NCI-H2107 (cell line): ENCODE data around the gene PIK3AP1.
"Not testable (repeated sequence)": the region's sequence is repeated elsewhere in the genome, so short reads cannot be mapped to it uniquely, and the experiment has no call there.

Experiments used
- DNase-seq: peaks from one replicate; lab custom pipeline; 2025; lab: John Stamatoyannopoulos, UW

Gene PIK3AP1

GRCh38 chr10:96696845-96697425 lies 23.4 kb downstream of the PIK3AP1 start:
- DNase-seq, result no peak

- no peak for DNase-seq
Observed at GRCh38 chr10:96695975-96696634, 24.2 kb downstream of the PIK3AP1 start.

- DNase-seq, result no peak
Observed at GRCh38 chr10:96695366-96695765, 24.9 kb downstream of the PIK3AP1 start.

GRCh38 chr10:96693431-96693830 lies 26.9 kb downstream of the PIK3AP1 start:
- DNase-seq, result no peak

GRCh38 chr10:96692427-96692826 lies 27.9 kb downstream of the PIK3AP1 start:
- no peak for DNase-seq

- DNase-seq, result no peak
Observed at GRCh38 chr10:96691761-96692160, 28.6 kb downstream of the PIK3AP1 start.

- DNase-seq, result no peak
Observed at GRCh38 chr10:96690755-96691730, 29.3 kb downstream of the PIK3AP1 start.

- DNase-seq, result no peak
Observed at GRCh38 chr10:96688789-96689188, 31.5 kb downstream of the PIK3AP1 start.

- no peak for DNase-seq
Observed at GRCh38 chr10:96687317-96688012, 32.8 kb downstream of the PIK3AP1 start.

GRCh38 chr10:96686514-96686913 lies 33.8 kb downstream of the PIK3AP1 start:
- DNase-seq, result no peak

- DNase-seq, result no peak
Observed at GRCh38 chr10:96685306-96685705, 35.0 kb downstream of the PIK3AP1 start.

- DNase-seq, result no peak
Observed at GRCh38 chr10:96684826-96685225, 35.5 kb downstream of the PIK3AP1 start.

- no peak for DNase-seq
Observed at GRCh38 chr10:96683710-96684109, 36.6 kb downstream of the PIK3AP1 start.

GRCh38 chr10:96683065-96683464 lies 37.2 kb downstream of the PIK3AP1 start:
- no peak for DNase-seq

GRCh38 chr10:96681524-96681923 lies 38.8 kb downstream of the PIK3AP1 start:
- DNase-seq, result no peak

- DNase-seq, result not testable (repeated sequence)
Observed at GRCh38 chr10:96680463-96680862, 39.9 kb downstream of the PIK3AP1 start.

GRCh38 chr10:96678725-96679124 lies 41.6 kb downstream of the PIK3AP1 start:
- DNase-seq, result no peak

GRCh38 chr10:96676272-96677112 lies 43.8 kb downstream of the PIK3AP1 start:
- DNase-seq, result no peak

- DNase-seq, result no peak
Observed at GRCh38 chr10:96675846-96676245, 44.5 kb downstream of the PIK3AP1 start.

- no peak for DNase-seq
Observed at GRCh38 chr10:96673318-96674099, 46.8 kb downstream of the PIK3AP1 start.
